Neural cell (in vitro differentiated cells): ENCODE measurements around the gene CDH20. TPM values are rescaled to one million over a fixed set of nuclear protein-coding genes. Genes with fewer than 3 reads are reported as not detected.

ENCODE experiments used
- H2AFZ ChIP-seq: fragments of 200-600, 300-800 bp; sonication (generic), shearing (Covaris generic); 2 replicates; pipeline ENCODE4 v1.6.0; 2014; ENCODE audit warnings: low read depth, mild to moderate bottlenecking, antibody characterized with exemption, low read length, moderate library complexity
- H3F3A ChIP-seq: fragments of 200-600 bp; shearing (Covaris generic); 2 replicates; pipeline ENCODE4 v1.6.1; 2016; ENCODE audit warnings: mild to moderate bottlenecking, moderate library complexity, mixed read lengths, antibody characterized with exemption, low read length; ENCODE audit not compliant: insufficient read depth, poor library complexity, severe bottlenecking
- H3K27ac ChIP-seq: fragments of 200-600, 300-800 bp; sonication (generic), shearing (Covaris generic); 2 replicates; pipeline ENCODE4 v1.5.1; 2014; ENCODE audit warnings: mild to moderate bottlenecking, low read length, moderate library complexity
- H3K27me3 ChIP-seq: fragments of 300-800, 200-600 bp; sonication (generic), shearing (Covaris generic); 2 replicates; pipeline ENCODE4 v1.6.0; 2014; ENCODE audit warnings: mild to moderate bottlenecking, low read depth, low read length, moderate library complexity; ENCODE audit not compliant: insufficient read depth
- H3K36me3 ChIP-seq: fragments of 300-800, 200-600 bp; sonication (generic), shearing (Covaris generic); 2 replicates; pipeline ENCODE4 v1.5.1; 2014; ENCODE audit warnings: mild to moderate bottlenecking, antibody characterized with exemption, low read length, moderate library complexity; ENCODE audit not compliant: insufficient read depth
- H3K4me2 ChIP-seq: fragments of 300-800, 200-600 bp; sonication (generic), shearing (Covaris generic); 2 replicates; pipeline ENCODE4 v1.6.0; 2014; ENCODE audit warnings: mild to moderate bottlenecking, low read length
- H3K4me3 ChIP-seq: fragments of 300-800, 200-600 bp; sonication (generic), shearing (Covaris generic); 2 replicates; pipeline ENCODE4 v1.5.1; 2014; ENCODE audit warnings: mild to moderate bottlenecking, low read length, moderate library complexity
- H3K79me2 ChIP-seq: fragments of 200-600 bp; shearing (Covaris generic); replicated peaks from 2 replicates; pipeline ENCODE4 v1.6.0; 2014; ENCODE audit warnings: mild to moderate bottlenecking, low read length, moderate library complexity; ENCODE audit not compliant: insufficient read depth
- H3K9ac ChIP-seq: fragments of 300-800, 200-600 bp; sonication (generic), shearing (Covaris generic); 2 replicates; pipeline ENCODE4 v1.6.1; 2016; ENCODE audit warnings: mild to moderate bottlenecking, low read length, mixed read lengths
- H3K9me2 ChIP-seq: fragments of 200-600 bp; shearing (Covaris generic); 2 replicates; pipeline ENCODE4 v1.6.1; 2016; ENCODE audit warnings: mild to moderate bottlenecking, low read length, mixed read lengths; ENCODE audit not compliant: insufficient read depth
- H3K9me3 ChIP-seq: fragments of 200-600, 300-800 bp; sonication (generic), shearing (Covaris generic); 2 replicates; pipeline ENCODE4 v1.6.1; 2016; ENCODE audit warnings: mild to moderate bottlenecking, mixed run types, low read length, moderate library complexity, mixed read lengths
- H4K20me1 ChIP-seq: fragments of 200-600 bp; shearing (Covaris generic); 2 replicates; pipeline ENCODE4 v1.6.1; 2016; ENCODE audit warnings: mild to moderate bottlenecking, mixed run types; ENCODE audit not compliant: insufficient read depth
- CTCF ChIP-seq: fragments of 450-650 bp; IDR thresholded peaks from 2 replicates; pipeline ENCODE4 v1.5.1; 2014; ENCODE audit warnings: antibody characterized with exemption, mild to moderate bottlenecking, moderate library complexity; ENCODE audit not compliant: poor library complexity, severe bottlenecking
- EP300 ChIP-seq: fragments of 450-650 bp; conservative IDR thresholded peaks from 2 replicates; pipeline ENCODE4 v1.6.1; 2014; ENCODE audit warnings: antibody characterized with exemption, mild to moderate bottlenecking, moderate library complexity; ENCODE audit not compliant: poor library complexity, severe bottlenecking
- EZH2 ChIP-seq: fragments of 200-600, 300-800 bp; shearing (Covaris generic), sonication (generic); IDR thresholded peaks from 2 replicates; pipeline ENCODE4 v1.6.1; 2014; ENCODE audit warnings: antibody characterized with exemption, low read length, borderline replicate concordance, mild to moderate bottlenecking; ENCODE audit not compliant: insufficient read depth, poor library complexity, severe bottlenecking
- MXI1 ChIP-seq: fragments of 450-650 bp; conservative IDR thresholded peaks from 2 replicates; pipeline ENCODE4 v1.6.1; 2014; ENCODE audit warnings: antibody characterized with exemption, mild to moderate bottlenecking; ENCODE audit not compliant: poor library complexity, severe bottlenecking
- POLR2AphosphoS5 ChIP-seq: IDR thresholded peaks from 2 replicates; pipeline ENCODE4 v1.6.1; 2012
- RAD21 ChIP-seq: fragments of 450-650 bp; conservative IDR thresholded peaks from 2 replicates; pipeline ENCODE4 v1.6.1; 2014; ENCODE audit warnings: antibody characterized with exemption, mild to moderate bottlenecking, moderate library complexity
- REST ChIP-seq: IDR thresholded peaks from 2 replicates; pipeline ENCODE4 v1.6.1; 2012; ENCODE audit warnings: borderline replicate concordance
- SMC3 ChIP-seq: fragments of 450-650 bp; conservative IDR thresholded peaks from 2 replicates; pipeline ENCODE4 v1.6.1; 2014; ENCODE audit warnings: antibody characterized with exemption, mild to moderate bottlenecking, moderate library complexity; ENCODE audit not compliant: poor library complexity
- TAF1 ChIP-seq: IDR thresholded peaks from 2 replicates; pipeline ENCODE4 v1.6.1; 2012; ENCODE audit warnings: low read depth
- polyA plus RNA-seq: library from polyadenylated mRNA; depleted of rRNA; stranded (reverse); fragments of >200 nt; gene quantifications from 2 replicates; pipeline ENCODE4 v1.2.3, GENCODE V29; 2014

CDH20 gene
- polyA plus RNA-seq, 1 donor from 2014 or later, result 1.7 TPM

GRCh38 chr18:61591253-61591652, 258.0 kb downstream of the CDH20 start:
- Histone ChIP-seq H3F3A (no peaks in the 10 kb centered on the region), H3K9me2 (no peaks in the 10 kb centered on the region), H3K9ac (no peak overlapping the region), H3K79me2 (no peaks in the 10 kb centered on the region), H3K36me3 (no peaks in the 10 kb centered on the region), H3K4me3 (no peak overlapping the region), H2AFZ (no peak overlapping the region), H3K9me3 (no peaks in the 10 kb centered on the region), H4K20me1 (no peaks in the 10 kb centered on the region), H3K27ac (no peak overlapping the region), H3K4me2 (no peak overlapping the region), H3K27me3 (no peaks in the 10 kb centered on the region)
- TF ChIP-seq SMC3 (no peak), CTCF (no peak), MXI1 (no peak), POLR2AphosphoS5 (no peak), RAD21 (no peak), TAF1 (no peak), EP300 (no peak), EZH2 (no peak), REST (no peak)

DNA sequence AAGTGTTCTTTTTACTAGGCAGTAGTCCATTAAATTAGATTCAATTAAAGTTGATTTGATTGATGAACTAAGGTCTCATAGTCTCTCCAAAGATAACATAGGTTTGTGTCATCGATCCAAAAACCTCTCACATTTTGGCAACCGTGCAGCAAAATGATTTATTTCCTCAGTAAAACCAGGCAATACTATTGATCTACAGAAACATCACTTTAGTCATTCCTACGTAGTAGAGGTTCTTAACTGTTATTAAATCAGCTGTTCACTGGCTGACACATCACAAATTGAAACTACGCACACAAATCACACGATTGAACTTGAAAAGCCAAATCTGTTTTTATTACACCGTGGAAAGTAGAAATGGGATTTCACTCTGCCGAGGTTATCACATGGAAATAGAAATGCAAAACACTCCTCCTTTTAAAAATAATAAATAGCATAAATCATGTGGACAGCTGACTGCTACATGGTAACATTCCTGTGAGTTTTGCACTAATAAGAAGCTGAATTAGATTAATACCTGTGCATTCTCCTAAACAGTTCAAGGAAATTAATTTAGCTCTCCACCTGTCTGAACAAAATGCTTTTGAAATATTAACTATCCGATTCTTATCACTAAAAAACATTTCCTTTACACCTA, 262.5 kb downstream of the CDH20 start:
- Histone ChIP-seq H2AFZ (no peak overlapping the region), H3K9me2 (no peaks in the 10 kb centered on the region), H3K27me3 (no peaks in the 10 kb centered on the region), H3F3A (no peaks in the 10 kb centered on the region), H3K79me2 (no peaks in the 10 kb centered on the region), H3K4me2 (no peak overlapping the region), H3K27ac (no peak overlapping the region), H3K4me3 (no peak overlapping the region), H3K9ac (no peak overlapping the region), H3K36me3 (no peaks in the 10 kb centered on the region), H3K9me3 (no peaks in the 10 kb centered on the region), H4K20me1 (no peaks in the 10 kb centered on the region)
- TF ChIP-seq RAD21 (no peak), CTCF (no peak), EP300 (no peak), EZH2 (no peak), REST (no peak), SMC3 (no peak), MXI1 (no peak), POLR2AphosphoS5 (no peak), TAF1 (no peak)
